ENCODE measurements around the gene RNF181. TPM values are rescaled to one million over a fixed set of nuclear protein-coding genes. Genes with fewer than 3 reads are reported as not detected.

RNF181 gene
- total and polyA plus RNA-seq, 2 of the 13 experiments (the other 11 are each of a cell fraction or from before 2014, with no cell fraction given) = 224 to 578 TPM

GRCh38 chr2:85584857-85585780 lies 10.4 kb upstream of the RNF181 start (continued):
- TF ChIP-seq ZKSCAN8 (CRISPR knock-in tag; IDR thresholded peaks at IDR 0.05; ENCODE audit: borderline replicate concordance) = peak; percentile 84; the same call in 1 of the 2 replicates
- peak; percentile 43 for TF ChIP-seq AKAP8 (CRISPR knock-in tag; IDR thresholded peaks at IDR 0.05)
- no peak for TF ChIP-seq MTA3 (CRISPR knock-in tag; IDR thresholded peaks at IDR 0.05)
- TF ChIP-seq NFKBIZ (CRISPR knock-in tag; IDR thresholded peaks at IDR 0.05) = peak; percentile 61; the same call in 1 of the 2 replicates
- no peak for TF ChIP-seq ZBTB46 (CRISPR knock-in tag; IDR thresholded peaks at IDR 0.05; ENCODE audit: borderline replicate concordance)
- no peak for TF ChIP-seq ZNF20 (CRISPR knock-in tag; IDR thresholded peaks at IDR 0.05)
- no peak for TF ChIP-seq RFX1 (IDR thresholded peaks at IDR 0.05)
- peak; percentile 96 for TF ChIP-seq ZNF792 (CRISPR knock-in tag; IDR thresholded peaks at IDR 0.05)
- TF ChIP-seq NR0B2 (CRISPR knock-in tag; IDR thresholded peaks at IDR 0.05) = no peak
- TF ChIP-seq TBX3 (IDR thresholded peaks at IDR 0.05; ENCODE audit: borderline replicate concordance) = peak; percentile 86; the same call in 1 of the 2 replicates
- no peak for TF ChIP-seq SP1 (IDR thresholded peaks at IDR 0.05)
- TF ChIP-seq SP1 (CRISPR knock-in tag; IDR thresholded peaks at IDR 0.05) = 0 out of 2 replicates have a peak, but pooled peaks have one; percentile 29
- TF ChIP-seq NFE2L1 (CRISPR knock-in tag; IDR thresholded peaks at IDR 0.05; ENCODE audit: borderline replicate concordance) = no peak
- peak; percentile 65; the same call in 1 of the 2 replicates for TF ChIP-seq ELF4 (CRISPR knock-in tag; IDR thresholded peaks at IDR 0.05; ENCODE audit: borderline replicate concordance)
- TF ChIP-seq ELF1 (CRISPR knock-in tag; IDR thresholded peaks at IDR 0.05) = peak; percentile 77
- peak; percentile 96 for TF ChIP-seq TGIF2 (CRISPR knock-in tag; IDR thresholded peaks at IDR 0.05)
- peak; percentile 42; the same call in 1 of the 2 replicates for TF ChIP-seq IKZF5 (CRISPR knock-in tag; IDR thresholded peaks at IDR 0.05)
- peak; percentile 0; the same call in 1 of the 2 replicates for TF ChIP-seq NFAT5 (CRISPR knock-in tag; IDR thresholded peaks at IDR 0.05)
- TF ChIP-seq HCFC1 (IDR thresholded peaks at IDR 0.05; ENCODE audit: low read depth, low read length) = peak; percentile 26; the same call in 1 of the 2 replicates
- TF ChIP-seq GTF2F1 (IDR thresholded peaks at IDR 0.05; ENCODE audit: low read length) = no peak
- TF ChIP-seq TFAP4 (IDR thresholded peaks at IDR 0.05; ENCODE audit: borderline replicate concordance, low read depth) = peak; percentile 99
